NCI-H1105 treated with DMSO at 0.1 percent for 48 hours (cell line): ENCODE measurements around the gene SRSF5.
"Not testable (repeated sequence)": the region's sequence is repeated elsewhere in the genome, so short reads cannot be mapped to it uniquely, and the experiment has no call there.

Source experiments
- DNase-seq: peaks from one replicate; lab custom pipeline; 2025; lab: John Stamatoyannopoulos, UW

SRSF5 gene

DNA sequence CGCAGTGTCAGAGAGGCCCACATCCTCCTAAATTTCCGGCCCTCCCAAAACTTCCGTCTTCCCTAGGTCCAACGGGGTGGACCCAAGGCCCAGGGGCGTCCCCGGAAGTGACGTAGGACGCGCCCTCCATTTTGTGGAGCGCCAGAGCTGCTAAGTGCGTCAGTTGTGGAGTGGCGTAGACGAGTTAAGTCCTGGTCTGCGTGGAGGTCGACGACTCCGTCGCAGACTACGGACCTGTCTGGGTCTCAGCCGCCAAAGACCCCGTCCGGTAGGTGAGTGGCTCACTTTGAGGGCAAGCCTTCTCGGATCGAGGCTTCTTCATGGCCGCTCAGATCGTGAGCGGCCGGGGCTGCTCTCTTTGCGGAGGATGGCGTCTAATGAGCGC lies at the start of gene SRSF5:
SRSF5 (plus strand) TSS at position 159 of the 385 bp plus-strand sequence. CDS start 1,015 bp downstream, outside the sequence.
- DNase-seq, result peak; percentile 92

DNA sequence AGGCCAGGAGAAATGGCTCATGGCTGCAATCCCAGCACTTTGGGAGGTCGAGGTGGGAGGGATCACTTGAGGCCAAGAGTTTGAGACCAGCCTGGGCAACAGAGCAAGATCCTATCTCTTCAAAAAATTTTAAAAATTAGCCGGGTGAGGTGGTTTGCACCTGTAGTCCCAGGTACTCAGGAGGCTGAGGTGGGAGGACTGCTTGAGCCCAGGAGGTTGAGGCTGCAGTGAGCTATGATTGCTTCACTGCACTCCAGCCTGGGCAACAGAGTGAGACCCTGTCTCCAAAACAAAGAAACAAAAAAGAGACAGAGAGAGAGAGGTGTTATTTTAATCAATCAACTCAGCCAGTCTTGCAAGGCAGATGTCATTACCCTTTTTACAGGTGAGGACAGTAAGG lies 48.3 kb upstream of the SRSF5 start:
- not testable (repeated sequence) for DNase-seq

DNA sequence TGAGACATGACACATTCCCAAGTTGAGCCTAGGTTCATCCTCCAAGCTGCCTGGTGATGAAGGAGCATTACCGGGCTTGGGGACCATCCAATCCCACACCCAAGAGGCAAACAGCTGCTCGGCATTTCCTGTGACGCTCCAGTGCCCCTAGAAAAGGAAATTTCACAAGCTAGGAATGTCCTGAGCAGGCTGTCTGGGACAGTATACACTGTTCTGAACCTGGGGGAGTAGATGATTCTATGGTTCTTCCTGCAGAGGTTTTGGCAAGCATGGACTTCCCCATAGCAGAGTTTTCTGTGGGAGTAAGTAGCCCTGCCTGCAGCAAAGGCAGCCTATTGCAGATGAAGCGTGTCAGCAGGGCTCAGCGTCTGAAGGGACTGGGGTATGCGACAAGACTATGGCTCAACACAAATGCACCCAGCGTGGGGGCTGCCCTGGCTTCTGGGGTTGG lies 47.4 kb upstream of the SRSF5 start:
- DNase-seq, result no peak

DNA sequence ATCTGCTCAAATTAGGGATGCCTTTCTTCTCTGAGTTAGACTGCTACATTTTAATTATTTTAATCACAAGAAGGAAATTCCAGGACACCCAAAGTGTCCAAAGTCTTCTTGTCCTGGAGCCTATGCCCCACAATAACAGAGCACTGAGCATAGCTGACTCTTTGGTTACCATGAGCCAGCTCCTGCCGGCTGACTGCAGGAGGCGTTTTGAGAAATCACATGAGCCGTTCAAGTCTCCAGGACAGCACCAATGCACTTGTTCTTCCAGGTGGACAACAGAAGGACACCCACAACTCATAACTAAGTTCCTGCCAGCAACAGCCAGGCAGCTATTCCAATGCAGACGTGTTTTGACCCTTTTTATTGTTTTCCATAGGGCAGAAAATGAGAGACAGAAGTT lies 46.0 kb upstream of the SRSF5 start:
- DNase-seq, result no peak

DNA sequence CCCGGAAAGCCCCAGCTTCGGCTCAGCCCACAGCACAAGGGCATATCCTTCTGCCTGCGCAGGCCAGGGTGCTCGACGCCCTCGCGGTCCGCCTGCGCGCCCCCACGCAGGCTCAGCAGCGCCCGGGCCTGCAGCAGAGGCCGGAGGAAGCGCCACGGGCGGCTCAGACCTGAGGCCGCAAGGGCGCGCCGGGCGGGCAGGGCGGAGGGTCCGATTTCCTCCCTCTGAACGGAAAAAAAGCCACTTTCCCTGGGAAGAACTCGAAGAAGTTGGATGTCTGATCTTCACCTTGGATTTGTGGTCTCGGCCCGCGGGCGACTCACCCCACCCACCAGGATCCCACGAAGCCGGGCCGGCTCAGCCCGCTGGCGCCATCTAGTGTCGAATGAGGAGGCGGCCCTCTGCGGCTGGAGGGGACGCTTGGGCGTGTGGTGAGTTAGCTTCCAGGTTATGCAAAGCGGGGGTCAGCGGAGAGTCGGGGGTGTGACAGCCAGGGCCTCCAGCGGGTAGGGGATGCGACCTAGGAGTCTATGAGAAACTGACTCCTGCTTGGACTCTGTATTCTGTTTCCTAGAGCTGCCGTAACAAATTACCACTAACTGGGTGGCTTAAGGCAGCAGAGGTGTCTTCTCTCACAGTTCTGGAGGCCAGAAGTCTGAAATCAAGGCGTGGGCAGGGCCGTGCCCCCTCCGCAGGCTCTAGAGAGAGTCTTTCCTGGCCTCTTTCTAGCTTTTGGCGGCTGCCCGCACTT lies 40.0 kb upstream of the SRSF5 start:
- DNase-seq, result peak; percentile 52

DNA sequence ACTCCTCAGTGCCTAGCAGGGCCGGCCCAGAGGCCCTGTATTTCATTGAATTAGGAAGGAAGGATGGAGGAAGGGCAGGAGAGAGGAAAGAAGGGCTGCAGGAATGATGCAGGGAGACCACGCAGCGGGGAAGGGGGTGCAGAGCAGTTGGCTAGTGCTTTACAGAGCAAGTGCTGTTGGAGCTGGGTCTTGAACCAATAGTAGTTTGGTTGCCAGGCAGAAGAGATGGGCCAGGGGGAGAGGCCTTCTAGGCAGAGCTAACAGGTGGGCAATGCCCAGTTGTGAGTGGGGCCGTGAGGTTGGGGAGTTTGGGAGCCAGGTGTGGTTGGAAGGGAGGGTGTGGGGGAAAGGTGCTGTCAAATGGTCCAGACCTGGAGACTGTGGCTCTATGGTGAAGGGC lies 39.1 kb upstream of the SRSF5 start:
- DNase-seq, result no peak

DNA sequence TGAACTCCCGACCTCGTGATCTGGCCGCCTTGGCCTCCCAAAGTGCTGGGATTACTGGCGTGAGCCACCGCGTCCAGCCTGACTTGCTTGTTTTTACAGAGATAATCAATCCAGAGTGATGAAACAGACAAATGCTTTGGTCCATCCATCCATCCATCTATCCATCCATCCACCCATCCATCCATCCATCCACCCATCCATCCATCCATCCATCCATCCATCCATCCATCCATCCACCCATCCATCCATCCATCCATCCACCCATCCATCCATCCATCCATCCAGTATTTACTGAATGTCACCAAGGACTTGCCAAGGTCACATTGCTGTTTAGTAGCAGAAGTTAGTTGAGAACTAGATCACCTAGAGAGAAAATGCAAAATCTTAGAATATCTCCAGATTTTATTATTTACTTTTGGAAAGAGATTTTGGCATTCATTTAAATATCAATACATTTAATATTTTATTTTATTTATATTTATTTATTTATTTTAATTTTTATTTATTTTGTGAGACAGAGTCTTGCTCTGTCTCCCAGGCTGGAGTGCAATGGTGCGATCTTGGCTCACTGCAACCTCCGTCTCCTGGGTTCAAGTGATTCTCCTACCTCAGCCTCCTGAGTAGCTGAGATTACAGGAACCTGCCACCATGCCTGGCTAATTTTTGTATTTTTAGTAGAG lies 34.9 kb upstream of the SRSF5 start:
- not testable (repeated sequence) for DNase-seq

DNA sequence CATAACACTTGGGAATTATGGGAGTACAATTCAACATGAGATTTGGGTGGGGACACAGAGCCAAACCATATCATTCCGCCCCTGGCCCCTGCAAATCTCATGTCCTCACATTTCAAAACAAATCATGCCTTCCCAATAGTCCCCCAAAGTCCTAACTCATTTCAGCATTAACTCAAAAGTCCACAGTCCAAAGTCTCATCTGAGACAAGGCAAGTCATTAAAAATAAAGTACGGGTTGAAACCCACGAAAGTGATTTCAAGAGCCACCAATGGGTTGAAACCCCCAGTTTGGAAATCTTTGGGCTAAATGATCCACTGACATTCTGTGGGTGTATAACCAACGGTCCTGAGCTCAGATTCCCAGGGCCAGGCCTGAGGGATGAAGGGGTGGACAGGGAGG lies 30.5 kb upstream of the SRSF5 start:
- DNase-seq, result not testable (repeated sequence)

DNA sequence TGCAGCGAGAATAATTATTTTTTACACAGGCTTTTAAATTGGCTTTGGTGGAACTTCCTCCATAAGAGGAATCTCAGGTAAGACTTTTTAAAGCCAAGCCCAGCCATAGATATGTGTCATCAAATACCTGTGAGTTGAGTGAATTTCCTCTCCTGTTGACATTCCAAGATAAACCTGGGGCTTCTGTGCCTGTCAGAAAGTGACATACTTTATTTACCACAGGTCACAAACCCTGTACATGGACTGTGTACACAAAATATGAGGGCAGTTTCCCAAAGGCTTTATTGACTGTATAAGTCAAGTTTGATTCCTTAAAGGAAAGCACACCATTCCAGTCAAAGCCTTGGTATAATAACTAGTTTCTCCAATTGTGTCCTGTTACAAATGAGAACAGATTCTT lies 25.9 kb upstream of the SRSF5 start:
- no peak for DNase-seq

DNA sequence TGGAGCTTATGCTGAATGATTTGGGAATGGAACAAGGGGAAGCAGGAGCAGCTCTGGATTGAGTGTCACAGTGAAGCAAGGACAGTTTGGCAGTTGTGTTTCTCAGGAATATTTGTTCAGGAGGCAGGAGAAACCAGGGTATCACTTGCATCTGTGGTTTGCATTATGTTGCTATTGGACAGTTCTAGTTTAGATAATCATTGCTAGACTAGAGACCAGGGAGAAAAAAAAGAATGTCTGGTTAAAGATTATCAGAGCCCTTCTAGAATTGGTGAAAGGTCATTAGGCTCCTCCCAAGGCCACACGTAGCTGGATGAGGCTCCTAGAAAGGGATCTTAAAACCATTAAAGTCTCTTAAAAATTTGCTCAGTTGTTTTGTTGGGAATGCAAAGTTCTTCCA lies 17.0 kb upstream of the SRSF5 start:
- DNase-seq, result no peak

DNA sequence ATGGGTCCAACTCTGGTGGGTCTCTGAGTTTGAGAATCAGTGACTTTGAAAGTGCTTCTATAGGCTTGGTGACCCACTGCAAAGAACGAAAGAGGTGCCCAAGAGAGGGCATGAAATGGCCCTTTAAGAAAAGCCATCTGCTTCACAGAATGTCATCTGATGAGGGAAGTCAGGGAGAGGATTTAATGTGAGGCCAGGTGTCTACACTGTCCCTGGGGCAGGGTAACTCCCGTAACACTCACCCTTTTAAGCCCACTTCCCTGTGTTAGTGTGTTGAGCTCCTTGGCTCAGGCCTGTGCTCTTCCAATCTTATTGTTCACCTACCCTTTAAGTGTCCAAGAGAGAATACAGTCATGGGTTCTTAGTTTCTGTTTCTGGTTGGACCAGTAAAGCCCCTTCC lies 16.4 kb upstream of the SRSF5 start:
- no peak for DNase-seq

DNA sequence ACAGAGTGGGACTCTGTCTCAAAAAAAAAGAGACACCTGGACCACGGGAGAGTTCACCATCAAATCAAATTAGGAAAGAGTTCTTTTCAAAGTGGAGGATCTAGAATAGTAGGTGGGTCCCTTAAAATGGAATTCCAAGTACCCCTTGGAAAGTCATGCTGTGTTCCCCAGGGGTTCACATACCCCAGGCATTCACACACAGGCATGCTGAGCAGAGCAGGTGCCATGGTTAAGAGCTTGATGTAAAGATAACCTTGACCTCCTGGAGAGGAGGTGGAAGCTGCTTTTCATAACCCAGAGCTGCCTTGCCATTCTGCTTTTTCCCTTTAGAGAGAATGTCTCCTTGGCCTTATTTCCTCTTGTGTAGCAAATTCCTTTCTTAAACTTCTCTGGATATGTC lies 14.2 kb upstream of the SRSF5 start:
- DNase-seq, result no peak

DNA sequence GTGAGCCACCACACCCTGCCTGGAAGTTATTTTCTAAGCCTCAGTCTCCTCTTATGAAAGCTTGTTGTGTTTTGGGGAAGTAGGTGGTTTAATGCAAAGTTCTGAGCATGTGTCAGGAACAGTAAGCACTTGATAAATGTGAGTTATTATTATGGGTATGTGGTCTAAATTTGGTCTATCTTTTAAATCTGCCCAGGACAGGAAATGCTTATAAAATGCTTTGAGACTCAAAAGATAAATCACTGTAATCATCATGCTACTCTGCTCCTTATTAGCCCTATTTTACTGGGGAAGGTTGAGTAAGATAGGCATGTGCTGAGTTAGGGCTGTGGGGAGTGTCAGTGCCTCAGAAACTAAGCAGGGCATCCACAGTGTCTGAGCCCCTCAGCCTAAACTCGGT lies 13.1 kb upstream of the SRSF5 start:
- DNase-seq, result no peak

DNA sequence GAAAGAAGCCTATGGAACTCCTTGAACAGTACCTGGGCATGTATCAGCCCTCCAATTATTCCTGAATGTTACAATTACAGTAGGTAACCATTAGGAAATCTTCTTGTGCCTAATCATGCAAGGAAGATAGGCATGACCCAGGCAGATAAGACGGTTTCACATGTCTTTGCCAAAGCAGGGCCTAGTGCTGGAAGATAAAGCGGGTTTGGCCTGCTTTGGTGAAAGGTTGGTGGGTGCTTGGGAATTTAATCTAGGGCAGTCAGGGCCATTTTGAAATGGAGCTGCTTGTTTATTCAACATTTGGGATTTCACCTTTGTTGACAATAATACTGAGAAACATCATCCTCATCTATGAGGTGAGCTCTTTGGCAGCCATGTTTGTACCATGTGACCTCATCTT lies 12.5 kb upstream of the SRSF5 start:
- no peak for DNase-seq

DNA sequence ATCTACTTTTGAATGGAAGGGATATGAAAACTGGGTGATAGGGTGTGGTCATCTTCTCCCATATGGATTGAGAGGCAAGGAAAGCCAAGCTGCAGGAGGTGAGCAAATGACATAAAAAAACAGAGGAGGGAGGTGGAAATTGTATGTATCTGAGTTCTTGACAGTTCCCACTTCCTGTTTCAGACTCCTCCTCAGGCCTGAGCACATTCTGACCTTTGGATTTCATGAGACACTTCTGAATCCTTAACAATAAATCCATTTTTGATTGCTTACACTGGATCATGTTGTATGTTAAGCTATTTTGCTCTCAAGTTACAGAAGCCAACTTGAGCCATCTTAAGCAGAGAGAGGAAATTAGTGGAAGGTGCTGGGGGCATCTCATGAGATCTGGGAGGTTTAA lies 11.6 kb upstream of the SRSF5 start:
- DNase-seq, result no peak

DNA sequence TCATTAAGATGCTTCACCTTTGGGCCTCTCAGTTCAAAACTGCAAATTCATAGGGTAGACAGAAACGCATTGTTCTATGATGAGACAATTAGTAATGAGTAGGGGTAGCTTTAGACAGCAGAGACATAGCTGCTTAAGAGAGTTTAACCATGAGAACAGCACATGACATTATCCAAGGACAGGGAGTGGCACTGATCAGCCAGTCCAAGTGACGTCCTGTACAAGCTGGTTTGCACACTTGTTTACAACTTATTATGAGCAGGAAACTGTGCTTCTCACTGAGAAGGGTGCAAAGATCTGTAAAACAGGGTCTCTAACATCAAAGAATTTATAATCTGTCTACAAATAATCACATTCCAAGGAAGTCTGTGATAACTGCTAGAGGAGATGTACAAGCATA lies 11.2 kb upstream of the SRSF5 start:
- no peak for DNase-seq

DNA sequence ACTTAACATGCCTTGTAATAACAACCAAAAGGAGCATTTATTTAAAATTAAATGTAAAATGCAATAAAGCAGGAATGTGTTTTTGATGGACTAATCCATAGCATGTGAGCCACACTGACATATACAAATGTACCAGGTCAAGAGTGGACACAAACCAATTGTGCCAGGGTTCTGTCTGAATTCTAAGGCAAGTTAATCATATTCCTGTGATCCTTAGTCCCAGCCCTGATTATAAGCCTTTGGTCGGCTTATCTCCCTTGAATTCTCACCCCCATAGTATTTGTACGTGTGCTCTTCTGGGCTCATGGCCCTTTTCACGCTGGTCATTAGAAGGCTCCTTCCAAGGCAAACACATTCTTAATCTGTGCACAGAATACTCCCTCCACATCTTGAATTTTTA lies 10.6 kb upstream of the SRSF5 start:
- DNase-seq, result no peak

DNA sequence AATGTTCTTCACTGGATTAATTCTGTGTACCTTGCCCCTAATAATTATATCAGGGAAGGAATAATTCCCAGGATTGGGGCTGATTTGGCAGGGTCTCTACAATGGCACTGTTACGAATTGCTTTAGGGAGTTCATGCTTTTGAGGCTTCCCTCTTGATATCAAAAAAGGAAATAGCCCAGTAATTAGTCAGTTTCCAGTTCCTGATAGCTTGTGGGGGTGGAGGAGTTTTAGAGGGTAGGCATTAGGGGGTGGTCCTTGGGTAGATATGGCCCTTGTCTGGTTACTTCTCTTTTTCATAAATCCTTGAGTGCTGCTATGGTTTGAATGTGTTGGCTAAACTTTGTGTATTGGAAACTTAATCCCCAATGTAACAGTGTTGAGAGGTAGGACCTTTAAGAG lies 6.1 kb upstream of the SRSF5 start:
- DNase-seq, result no peak

DNA sequence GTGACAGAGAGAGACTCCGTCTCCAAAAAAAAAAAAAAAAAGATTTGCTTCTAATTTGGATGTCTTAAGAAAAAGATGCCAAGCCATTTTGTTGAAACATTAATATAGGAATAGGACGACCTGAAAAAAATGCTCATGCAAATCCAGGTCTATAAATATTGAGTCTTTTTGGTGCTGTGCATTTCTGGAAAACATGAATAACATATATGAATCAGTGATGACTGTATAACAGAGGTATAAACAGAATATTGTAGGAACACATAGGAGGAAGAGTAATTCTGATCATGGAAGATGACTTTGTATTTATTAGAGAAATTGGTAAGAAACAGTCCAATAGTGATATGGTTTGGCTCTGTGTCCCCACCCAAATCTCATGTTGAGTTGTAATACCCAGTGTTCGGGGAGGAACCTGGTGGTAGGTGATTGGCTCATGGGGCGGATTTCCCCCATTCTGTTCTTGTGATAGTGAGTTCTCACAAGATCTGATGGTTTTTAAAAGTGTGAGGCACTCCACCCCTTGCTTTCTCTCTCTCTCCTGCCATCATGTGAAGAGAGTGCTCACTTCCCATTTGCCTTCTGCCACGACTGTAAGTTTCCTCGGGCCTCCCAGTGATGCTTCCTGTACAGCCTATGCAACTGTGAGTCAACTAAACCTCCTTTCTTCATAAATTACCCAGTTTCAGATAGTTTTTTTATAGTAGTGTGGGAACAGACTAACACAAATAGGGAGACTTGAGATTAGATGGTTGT lies 3.0 kb upstream of the SRSF5 start:
- no peak for DNase-seq

DNA sequence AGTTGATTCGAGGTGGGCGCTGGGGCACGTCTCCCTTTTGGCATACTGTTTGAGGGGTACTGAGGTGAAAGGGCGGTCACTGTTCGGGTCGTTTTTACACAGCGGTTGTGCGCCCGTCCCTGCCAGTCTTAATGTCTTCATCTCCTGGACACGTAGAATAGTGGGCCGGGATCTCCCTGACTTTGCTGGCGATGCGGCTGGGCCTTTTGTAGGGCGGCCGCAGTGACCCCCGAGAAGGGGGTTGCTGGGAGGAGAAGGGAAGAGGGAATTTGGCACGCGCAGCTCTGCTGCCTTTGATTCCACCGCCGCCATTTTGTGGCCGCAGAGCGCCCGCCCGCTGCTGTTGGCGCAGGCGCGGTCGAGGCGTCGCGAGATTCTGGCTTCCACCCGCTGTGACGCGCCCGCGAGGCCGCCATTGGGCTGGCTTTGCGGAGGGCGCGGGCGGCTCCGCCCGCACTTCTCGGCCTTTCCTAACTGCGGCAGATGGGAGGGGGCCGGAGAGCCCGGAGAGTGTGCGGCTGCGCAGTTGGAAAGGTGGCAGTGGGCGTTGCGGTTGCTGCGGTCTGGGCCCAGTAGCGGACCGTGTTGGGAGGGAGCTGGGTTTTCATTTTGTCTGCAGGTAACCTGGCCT lies 542 bp downstream of the SRSF5 start:
- DNase-seq, result peak; percentile 94

DNA sequence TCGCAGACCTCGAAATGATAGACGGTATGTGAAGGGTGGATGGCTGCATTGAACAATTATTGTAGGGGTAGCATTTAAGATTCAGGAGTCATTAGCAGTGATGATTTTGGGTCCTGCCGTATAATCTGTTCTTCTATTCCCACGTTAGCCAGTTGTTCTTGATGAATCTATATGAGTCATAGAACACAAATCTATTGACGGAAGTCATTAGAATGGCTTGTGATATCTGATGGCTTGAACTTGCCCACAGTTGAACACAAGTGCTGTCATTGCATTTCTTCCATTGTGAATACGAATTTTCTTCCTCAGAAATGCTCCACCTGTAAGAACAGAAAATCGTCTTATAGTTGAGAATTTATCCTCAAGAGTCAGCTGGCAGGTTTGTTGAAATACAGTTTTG lies 1.9 kb downstream of the SRSF5 start:
- no peak for DNase-seq

DNA sequence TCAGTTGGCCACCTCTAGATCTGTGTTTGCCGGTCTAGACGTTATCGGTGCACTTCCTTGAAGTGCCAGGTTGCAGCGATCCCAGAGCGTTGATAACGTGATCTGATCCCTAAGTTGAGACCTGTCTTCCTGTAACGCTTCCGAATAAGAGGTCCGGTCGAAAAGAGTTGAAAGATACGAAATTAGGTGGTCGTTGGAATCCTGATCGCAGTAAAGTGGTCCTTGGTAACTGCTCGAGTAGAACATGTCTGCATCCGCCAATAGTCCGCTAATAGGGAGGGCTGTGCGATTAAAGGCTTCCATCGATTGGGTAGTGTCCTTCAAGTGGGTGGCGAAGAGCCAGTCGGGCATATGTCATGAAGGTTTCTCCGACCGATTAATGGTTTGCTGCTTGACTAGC lies 2.7 kb downstream of the SRSF5 start:
- DNase-seq, result no peak

DNA sequence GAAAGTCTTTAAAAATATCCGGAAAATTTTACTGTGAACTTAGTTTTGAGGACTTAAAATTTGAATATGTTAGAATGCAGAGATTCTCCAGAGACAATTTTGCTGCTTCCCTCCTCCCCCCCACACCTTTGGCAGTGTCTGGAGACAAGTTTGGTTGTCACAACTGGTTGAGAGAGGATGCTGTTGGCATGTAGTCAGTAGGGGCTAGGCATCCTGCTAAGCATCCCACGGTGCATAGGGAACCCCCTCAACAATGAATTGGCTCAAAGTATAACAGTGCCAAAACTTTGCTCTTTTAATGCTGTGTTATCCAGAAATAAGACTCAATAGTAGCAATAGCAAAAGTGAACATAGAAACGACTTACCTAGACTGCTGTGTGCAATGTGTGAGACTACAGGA lies 3.6 kb downstream of the SRSF5 start:
- no peak for DNase-seq
